Measurements from ENCODE around the gene PRKCA.

- TF ChIP-seq CTCF (IDR thresholded peaks at IDR 0.05) (no peak), POLR2A (IDR thresholded peaks at IDR 0.05) (no peak), POLR2AphosphoS5 (IDR thresholded peaks at IDR 0.05) (no peak)
These were observed 37.1 kb downstream of the PRKCA start for GRCh38 chr17:66339561-66339960.

Measured in prostate gland (tissue), 2 donors.